Measurements from ENCODE around the gene MYEOV. TPM values are rescaled to one million over a fixed set of nuclear protein-coding genes. Genes with fewer than 3 reads are reported as not detected.

MYEOV gene
- total and polyA plus RNA-seq, 5 donors, result 0.11 TPM; not detected in 4

GRCh38 chr11:69310934-69311766 is 17.2 kb downstream of the MYEOV start:
- Histone ChIP-seq H3K4me1 (ENCODE audit: control insufficient read depth, insufficient read depth, low read length) (peaks cover 8% of the 10 kb centered on the region), H3K27ac (ENCODE audit: low read length) (no peak overlapping the region), H3K27me3 (ENCODE audit: control insufficient read depth, insufficient read depth) (no peaks in the 10 kb centered on the region), H3K4me3 (ENCODE audit: low read length) (no peak overlapping the region), H3K9me3 (ENCODE audit: control insufficient read depth, low read length) (no peaks in the 10 kb centered on the region)
- 88% methylated on average over 14 of the region's 14 CpGs for WGBS
- DNase-seq (no peak), ATAC-seq (no peak)
- intact Hi-C loops (cut with DNase I), result no loop called here

GRCh38 chr11:69311767-69312385 is 17.9 kb downstream of the MYEOV start:
- Histone ChIP-seq H3K27ac (ENCODE audit: low read length) (no peak overlapping the region), H3K4me3 (ENCODE audit: low read length) (no peak overlapping the region), H3K4me1 (ENCODE audit: control insufficient read depth, insufficient read depth, low read length) (peaks cover 8% of the 10 kb centered on the region), H3K9me3 (ENCODE audit: control insufficient read depth, low read length) (no peaks in the 10 kb centered on the region), H3K27me3 (ENCODE audit: control insufficient read depth, insufficient read depth) (no peaks in the 10 kb centered on the region)
- intact Hi-C loops (cut with DNase I), result no loop called here
- 38% methylated on average over 14 of the region's 14 CpGs for WGBS
- peak in 1 of 3 donors; percentile 61 for DNase-seq
- ATAC-seq, result no peak

GRCh38 chr11:69312453-69313404 is 18.8 kb downstream of the MYEOV start:
- no peaks in the 10 kb centered on the region for H3K9me3 ChIP-seq (ENCODE audit: control insufficient read depth, low read length)
- 26% methylated on average over 15 of the region's 15 CpGs for WGBS
- DNase-seq (peak; percentile 79 to 85 (median 83)), ATAC-seq (peak; percentile 83 to 91)
- H3K4me1 ChIP-seq (ENCODE audit: control insufficient read depth, insufficient read depth, low read length), result peaks cover 8% of the 10 kb centered on the region
- H3K27ac ChIP-seq (ENCODE audit: low read length), result no peak overlapping the region
- no peak overlapping the region for H3K4me3 ChIP-seq (ENCODE audit: low read length)
- no peaks in the 10 kb centered on the region for H3K27me3 ChIP-seq (ENCODE audit: control insufficient read depth, insufficient read depth)
- intact Hi-C loops (cut with DNase I), result no loop called here

GRCh38 chr11:69313992-69314391 is 20.0 kb downstream of the MYEOV start:
- no peaks in the 10 kb centered on the region for H3K9me3 ChIP-seq (ENCODE audit: control insufficient read depth, low read length)
- no peak for ATAC-seq
- no peak overlapping the region for H3K4me3 ChIP-seq (ENCODE audit: low read length)
- peaks cover 8% of the 10 kb centered on the region for H3K4me1 ChIP-seq (ENCODE audit: control insufficient read depth, insufficient read depth, low read length)
- DNase-seq, result no peak
- intact Hi-C loops (cut with DNase I), result no loop called here
- H3K27ac ChIP-seq (ENCODE audit: low read length), result no peak overlapping the region
- H3K27me3 ChIP-seq (ENCODE audit: control insufficient read depth, insufficient read depth), result no peaks in the 10 kb centered on the region
- WGBS, result 92% methylated on average over 1 of the region's 2 CpGs

GRCh38 chr11:69314555-69314954 is 20.6 kb downstream of the MYEOV start:
- peaks cover 8% of the 10 kb centered on the region for H3K4me1 ChIP-seq (ENCODE audit: control insufficient read depth, insufficient read depth, low read length)
- intact Hi-C loops (cut with DNase I), result no loop called here
- H3K4me3 ChIP-seq (ENCODE audit: low read length), result no peak overlapping the region
- no peaks in the 10 kb centered on the region for H3K27me3 ChIP-seq (ENCODE audit: control insufficient read depth, insufficient read depth)
- ATAC-seq (no peak), DNase-seq (no peak)
- H3K27ac ChIP-seq (ENCODE audit: low read length), result no peak overlapping the region
- no peaks in the 10 kb centered on the region for H3K9me3 ChIP-seq (ENCODE audit: control insufficient read depth, low read length)

GRCh38 chr11:69316956-69317355 is 23.0 kb downstream of the MYEOV start:
- WGBS, result 83% methylated on average over 4 of the region's 4 CpGs
- Histone ChIP-seq H3K4me3 (ENCODE audit: low read length) (no peak overlapping the region), H3K4me1 (ENCODE audit: control insufficient read depth, insufficient read depth, low read length) (peaks cover 7% of the 10 kb centered on the region), H3K27me3 (ENCODE audit: control insufficient read depth, insufficient read depth) (no peaks in the 10 kb centered on the region), H3K27ac (ENCODE audit: low read length) (no peak overlapping the region), H3K9me3 (ENCODE audit: control insufficient read depth, low read length) (no peaks in the 10 kb centered on the region)
- no peak for ATAC-seq
- intact Hi-C loops (cut with DNase I), result no loop called here
- no peak for DNase-seq

- WGBS, result 33% methylated on average over 2 of the region's 2 CpGs
- Histone ChIP-seq H3K4me1 (ENCODE audit: control insufficient read depth, insufficient read depth, low read length) (peaks cover 5% of the 10 kb centered on the region), H3K27ac (ENCODE audit: low read length) (no peak overlapping the region), H3K4me3 (ENCODE audit: low read length) (no peak overlapping the region), H3K9me3 (ENCODE audit: control insufficient read depth, low read length) (no peaks in the 10 kb centered on the region), H3K27me3 (ENCODE audit: control insufficient read depth, insufficient read depth) (no peaks in the 10 kb centered on the region)
- ATAC-seq, result no peak
- intact Hi-C loops (cut with DNase I), result no loop called here
- no peak for DNase-seq
Measured at GRCh38 chr11:69317401-69318092, 23.6 kb downstream of the MYEOV start.

GRCh38 chr11:69318093-69318420 is 24.1 kb downstream of the MYEOV start:
- 60% methylated on average over 1 of the region's 1 CpG for WGBS
- peaks cover under 1% of the 10 kb centered on the region for H3K4me1 ChIP-seq (ENCODE audit: control insufficient read depth, insufficient read depth, low read length)
- intact Hi-C loops (cut with DNase I), result no loop called here
- H3K27ac ChIP-seq (ENCODE audit: low read length), result no peak overlapping the region
- no peaks in the 10 kb centered on the region for H3K9me3 ChIP-seq (ENCODE audit: control insufficient read depth, low read length)
- H3K4me3 ChIP-seq (ENCODE audit: low read length), result no peak overlapping the region
- ATAC-seq, result no peak
- no peaks in the 10 kb centered on the region for H3K27me3 ChIP-seq (ENCODE audit: control insufficient read depth, insufficient read depth)
- no peak for DNase-seq

GRCh38 chr11:69319255-69320106 is 25.5 kb downstream of the MYEOV start:
- intact Hi-C loops (cut with DNase I), result no loop called here
- no peak for ATAC-seq
- no peak overlapping the region for H3K4me3 ChIP-seq (ENCODE audit: low read length)
- H3K4me1 ChIP-seq (ENCODE audit: control insufficient read depth, insufficient read depth, low read length), result no peaks in the 10 kb centered on the region
- no peak overlapping the region for H3K27ac ChIP-seq (ENCODE audit: low read length)
- 88% methylated on average over 13 of the region's 13 CpGs for WGBS
- no peaks in the 10 kb centered on the region for H3K9me3 ChIP-seq (ENCODE audit: control insufficient read depth, low read length)
- no peaks in the 10 kb centered on the region for H3K27me3 ChIP-seq (ENCODE audit: control insufficient read depth, insufficient read depth)
- DNase-seq, result no peak

- no peaks in the 10 kb centered on the region for H3K4me1 ChIP-seq (ENCODE audit: control insufficient read depth, insufficient read depth, low read length)
- H3K4me3 ChIP-seq (ENCODE audit: low read length), result no peak overlapping the region
- H3K27ac ChIP-seq (ENCODE audit: low read length), result no peak overlapping the region
- DNase-seq, result no peak
- no peaks in the 10 kb centered on the region for H3K9me3 ChIP-seq (ENCODE audit: control insufficient read depth, low read length)
- H3K27me3 ChIP-seq (ENCODE audit: control insufficient read depth, insufficient read depth), result no peaks in the 10 kb centered on the region
- intact Hi-C loops (cut with DNase I), result no loop called here
- 91% methylated on average over 7 of the region's 7 CpGs for WGBS
- ATAC-seq, result no peak
Measured at GRCh38 chr11:69320326-69320725, 26.4 kb downstream of the MYEOV start.

Data from right cardiac atrium (tissue), 5 donors.